GM15510 (cell line): Measurements from ENCODE around the gene ENTPD6.

ENCODE experiments used
- POLR2A ChIP-seq: IDR thresholded peaks from 3 replicates; pipeline ENCODE4 v1.6.1; 2011; ENCODE audit warnings: borderline replicate concordance; ENCODE audit not compliant: insufficient read length; ENCODE audit errors: extremely low read depth

ENTPD6 gene

DNA sequence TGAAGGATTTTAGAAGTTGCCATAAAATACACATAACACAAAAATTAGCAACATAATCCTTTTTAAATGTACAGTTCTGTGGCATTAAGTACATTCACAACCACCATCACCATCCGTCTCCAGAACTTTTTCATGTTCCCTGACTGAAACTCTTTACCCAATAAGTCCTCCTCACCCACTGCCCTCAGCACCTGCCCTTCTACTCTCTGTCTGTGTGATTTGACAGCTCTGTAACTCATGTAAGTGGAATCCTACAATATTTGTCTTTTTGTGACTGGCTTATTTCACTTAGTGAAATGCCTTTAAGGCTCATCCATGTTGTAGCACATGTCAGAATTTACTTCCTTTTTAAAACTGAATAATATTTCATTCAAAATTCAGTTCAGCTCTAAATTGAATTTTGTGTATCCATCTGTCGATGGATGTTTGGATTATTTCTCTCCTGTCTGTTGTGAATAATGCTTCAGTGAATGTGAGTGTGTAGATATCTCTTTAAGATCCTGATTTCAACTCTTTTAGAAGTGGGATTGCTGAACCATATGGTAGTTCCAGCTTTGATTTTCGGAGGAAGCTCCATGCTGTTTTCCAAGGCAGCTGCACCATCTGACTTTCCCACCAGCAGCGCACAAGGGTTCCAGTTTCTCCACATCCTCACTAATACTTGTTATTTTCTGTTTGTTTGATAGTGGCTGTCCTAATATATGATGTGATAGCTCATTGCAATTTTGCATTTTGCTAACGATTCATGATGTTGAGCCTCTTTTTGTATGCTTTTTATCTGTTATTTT, 4.2 kb downstream of the ENTPD6 start:
- TF ChIP-seq POLR2A, result no peak

DNA sequence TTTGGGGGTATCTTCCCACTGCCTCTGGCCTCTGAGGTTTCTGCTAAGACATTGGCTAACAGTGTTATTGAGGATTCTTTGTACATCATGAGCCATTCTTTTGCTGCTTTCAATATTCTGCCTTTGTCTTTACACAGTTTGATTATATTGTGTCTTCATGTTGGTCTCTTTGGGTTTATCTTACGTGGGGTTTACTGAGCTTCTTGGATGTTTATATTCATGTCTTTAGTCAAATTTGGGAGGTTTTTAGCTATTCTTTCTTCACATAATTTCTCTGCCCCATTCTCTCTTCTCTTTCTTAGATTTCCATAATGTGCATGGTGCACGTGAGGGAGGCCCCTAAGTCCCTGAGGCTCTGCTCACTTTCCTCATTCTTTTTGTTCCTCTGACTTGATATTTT, 7.6 kb downstream of the ENTPD6 start:
- no peak for TF ChIP-seq POLR2A

DNA sequence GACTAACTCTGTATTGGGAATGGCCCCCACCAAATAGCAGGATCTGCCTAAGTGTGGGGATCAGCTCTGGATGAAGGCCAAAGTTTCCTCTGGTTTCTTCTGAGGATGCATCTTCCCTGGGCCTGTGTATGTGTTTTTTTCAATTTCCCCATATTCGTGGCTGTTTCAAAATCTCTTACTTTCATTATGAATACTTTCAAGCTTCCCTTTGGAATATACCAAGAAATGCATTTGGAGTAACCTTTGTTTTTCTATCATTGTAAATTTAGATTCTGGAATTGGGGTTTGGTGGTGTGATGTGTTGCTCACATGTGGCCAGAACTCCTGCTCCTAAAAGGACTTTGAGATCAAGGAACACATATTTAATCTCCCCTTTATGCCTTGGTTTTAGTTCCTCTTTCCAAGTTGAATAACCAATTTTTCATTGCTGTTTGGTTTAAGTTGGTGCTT, 8.4 kb downstream of the ENTPD6 start:
- no peak for TF ChIP-seq POLR2A

DNA sequence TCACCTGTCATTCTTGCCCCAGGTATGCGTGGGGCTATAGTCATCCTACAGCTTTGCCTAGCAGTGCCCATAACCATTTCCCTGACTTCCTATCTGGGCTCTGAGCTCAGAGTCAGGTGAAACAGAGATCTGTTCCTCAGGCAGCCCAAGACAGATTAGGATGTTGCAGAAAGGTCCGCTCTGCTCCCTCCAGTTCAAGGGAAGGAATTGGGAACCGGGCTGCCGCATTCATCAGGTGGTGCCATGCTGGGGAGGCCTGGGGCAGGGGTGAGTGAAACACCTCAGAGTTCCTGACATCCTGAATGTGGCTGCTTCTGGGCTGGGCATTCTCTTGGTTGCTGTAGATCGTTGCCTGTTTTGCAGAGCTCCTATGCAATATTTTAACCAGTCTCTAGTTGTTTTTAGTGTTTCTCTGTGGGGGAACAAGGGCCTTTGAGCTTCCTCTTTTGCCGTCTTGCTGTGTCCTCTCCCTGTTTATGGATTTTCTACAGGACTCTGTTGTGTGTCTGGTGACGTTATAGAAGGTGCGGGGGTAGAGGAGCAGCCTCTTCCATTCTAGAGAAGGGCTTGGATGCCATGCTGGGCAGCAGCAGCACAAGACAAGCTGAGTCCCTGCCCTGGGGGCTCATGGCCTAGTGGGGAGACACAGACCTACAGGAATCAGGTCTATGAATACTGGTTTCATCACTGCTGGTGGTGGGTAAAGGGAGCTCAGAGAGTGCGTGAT, 9.2 kb downstream of the ENTPD6 start:
- TF ChIP-seq POLR2A, result no peak

DNA sequence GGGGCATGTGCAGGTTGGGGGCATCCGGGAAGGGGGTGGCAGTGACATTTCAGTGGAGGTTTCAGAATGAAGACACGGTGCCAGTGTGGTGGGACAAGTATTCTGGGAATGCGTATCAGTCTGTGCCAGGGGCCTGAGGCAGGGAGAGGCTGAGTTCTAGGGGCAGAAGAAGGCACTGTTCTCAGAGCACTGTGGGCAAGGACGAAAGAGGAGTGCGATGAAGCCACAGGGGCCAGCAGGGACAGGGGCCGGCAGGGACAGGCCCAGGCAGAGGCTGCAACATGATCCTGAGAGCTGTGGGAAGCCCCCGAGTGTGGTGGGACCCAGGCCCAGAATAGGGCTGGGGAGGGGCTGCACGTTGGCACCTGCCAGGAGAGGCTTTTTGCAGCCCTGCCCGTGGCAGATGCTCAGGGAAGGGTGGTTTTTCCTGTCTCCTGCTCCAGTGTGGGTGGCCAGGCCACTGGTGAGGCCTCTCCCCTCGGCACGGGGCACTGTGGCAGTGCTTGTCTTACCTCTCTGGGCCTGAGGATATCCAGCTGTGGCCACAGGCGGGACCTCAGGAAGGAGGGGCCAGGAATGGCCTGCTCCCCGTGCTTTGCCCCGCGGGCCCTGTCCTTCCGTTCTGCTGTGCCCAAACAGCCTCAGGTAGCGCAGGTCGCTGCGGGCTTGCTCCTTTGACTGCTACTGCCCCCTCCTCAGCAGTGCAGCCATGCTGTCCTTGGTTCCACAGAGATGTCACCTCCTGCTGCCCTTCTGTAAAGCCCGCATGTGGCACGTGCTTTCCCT, 10.0 kb downstream of the ENTPD6 start:
- TF ChIP-seq POLR2A, result no peak

DNA sequence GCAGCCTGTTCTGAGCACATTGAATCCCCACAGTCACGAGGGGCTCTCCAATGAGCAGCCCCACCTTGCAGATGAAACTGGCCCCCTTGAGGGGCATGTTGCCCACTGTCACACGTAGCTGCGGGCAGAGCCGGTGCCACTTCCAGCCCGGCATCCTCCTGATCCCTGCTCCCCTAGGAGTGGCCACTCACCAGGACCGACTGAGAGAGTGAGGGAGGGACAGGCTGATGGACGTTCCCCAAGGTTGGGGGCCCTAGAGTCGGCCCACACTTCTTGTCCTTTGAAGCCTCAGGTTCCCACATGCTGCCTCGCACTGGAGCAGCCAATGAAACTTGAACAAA, 10.5 kb downstream of the ENTPD6 start:
- TF ChIP-seq POLR2A, result no peak

DNA sequence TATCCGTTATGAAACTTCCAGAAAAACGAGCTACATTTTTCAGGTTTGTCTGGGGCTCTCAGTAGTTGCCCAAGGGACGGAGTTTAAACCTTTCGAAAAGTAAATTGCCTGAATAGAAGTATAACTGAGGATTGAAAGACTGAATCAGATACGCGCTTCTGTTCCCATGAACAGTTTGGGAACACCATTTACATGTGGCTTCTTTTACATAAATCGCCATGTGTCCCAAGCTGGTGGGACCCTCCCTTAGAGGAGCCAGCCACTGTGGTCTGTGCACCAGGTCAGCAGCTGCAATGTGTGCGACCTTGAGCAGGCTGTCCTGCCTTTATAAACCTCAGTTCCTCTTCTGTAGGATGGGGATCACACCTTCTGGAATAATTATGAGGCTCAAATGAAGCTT, 11.0 kb downstream of the ENTPD6 start:
- no peak for TF ChIP-seq POLR2A

DNA sequence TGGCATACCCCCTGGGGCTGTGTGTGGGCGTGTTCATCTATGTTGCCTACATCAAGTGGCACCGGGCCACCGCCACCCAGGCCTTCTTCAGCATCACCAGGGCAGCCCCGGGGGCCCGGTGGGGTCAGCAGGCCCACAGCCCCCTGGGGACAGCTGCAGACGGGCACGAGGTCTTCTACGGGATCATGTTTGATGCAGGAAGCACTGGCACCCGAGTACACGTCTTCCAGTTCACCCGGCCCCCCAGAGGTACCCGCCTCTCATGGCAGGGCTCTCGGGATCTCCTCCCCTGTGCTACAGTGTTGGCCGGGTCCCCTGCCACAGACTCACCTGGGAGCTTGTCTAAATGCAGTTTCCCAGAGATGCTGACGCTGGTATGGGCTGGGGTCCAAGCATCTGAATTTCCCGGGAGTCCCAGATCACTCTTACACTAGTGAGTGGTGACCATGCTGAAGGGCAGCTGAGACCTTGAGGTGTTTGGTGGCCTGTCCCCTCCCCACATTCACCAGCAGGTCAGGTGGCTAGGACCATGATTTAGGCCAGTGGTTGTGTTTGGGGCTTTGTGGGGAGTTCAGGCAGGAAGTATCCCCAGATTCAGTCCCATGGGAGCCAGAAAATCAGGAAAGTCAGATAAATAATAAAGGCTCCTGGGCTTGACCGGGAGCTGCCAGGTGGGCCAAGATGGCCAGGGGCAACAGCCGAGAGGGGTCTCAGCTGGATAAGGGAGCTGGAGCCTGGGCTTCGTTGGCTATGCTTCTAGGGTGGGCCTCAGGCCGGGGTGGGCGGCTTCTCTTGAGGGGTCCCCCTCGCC, 11.8 kb downstream of the ENTPD6 start:
- no peak for TF ChIP-seq POLR2A

DNA sequence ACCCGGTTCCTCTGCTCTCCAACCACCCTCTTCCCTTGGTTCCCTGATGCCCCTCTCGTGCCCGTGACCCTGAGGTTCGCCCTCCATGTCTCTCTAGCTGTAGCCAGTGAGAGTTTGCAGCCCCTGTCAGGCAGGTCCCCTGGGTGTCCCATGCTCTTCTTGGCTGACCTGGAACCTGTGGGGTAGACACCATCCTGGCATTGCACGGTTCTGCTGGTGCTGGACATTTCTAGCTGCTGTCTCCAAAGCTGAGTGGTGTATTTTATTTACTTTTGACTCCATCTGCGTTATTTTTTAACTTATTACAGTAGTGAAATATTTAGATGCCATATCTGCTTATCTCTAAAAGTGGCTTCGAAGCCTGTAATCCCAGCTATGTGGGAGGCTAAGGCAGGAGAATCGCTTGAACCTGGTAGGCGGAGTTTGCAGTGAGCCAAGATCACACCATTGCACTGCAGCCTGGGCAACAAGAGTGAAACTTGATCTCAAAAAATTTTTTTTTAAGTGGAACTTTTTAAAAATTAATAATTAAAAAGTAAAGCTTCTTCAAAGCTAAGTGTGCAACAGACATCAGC, 12.5 kb downstream of the ENTPD6 start:
- TF ChIP-seq POLR2A, result no peak

DNA sequence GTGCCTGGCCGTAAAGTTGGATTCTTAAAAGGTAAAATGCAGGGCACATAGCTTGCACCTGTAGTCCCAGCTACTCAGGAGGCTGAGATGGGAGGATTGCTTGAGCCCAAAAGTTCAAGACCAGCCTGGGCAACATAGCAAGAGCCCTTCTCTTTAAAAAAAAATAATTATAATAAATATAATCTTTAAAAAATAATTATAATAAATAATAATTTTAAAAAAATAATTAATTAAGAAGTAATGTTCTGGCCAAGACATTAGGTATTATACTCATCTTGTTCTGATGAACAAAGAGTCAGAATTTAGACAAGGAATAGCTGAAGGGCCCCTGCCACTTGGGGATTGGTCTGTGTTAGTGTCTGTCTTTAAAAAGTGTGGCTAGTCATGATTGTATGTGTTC, 13.9 kb downstream of the ENTPD6 start:
- TF ChIP-seq POLR2A, result no peak

DNA sequence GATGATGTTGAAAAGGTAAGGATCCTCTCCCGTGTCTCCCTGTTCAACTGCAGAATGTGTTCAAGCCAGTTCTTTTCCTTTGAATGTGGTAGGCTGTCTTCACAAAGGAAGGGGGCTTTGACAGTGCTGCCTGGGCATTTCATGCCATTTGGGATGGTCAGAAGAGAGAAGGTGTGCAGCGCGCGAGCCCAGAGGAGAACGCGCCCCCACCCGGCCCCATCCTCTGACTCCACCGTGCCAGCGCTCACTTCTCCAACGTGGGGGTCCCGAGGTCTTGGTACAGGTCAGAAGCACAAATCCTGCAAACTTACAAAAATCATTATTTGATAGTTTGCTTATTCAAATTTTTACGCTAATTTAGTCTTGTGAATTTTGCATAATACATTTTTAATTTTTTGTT, 14.4 kb downstream of the ENTPD6 start:
- no peak for TF ChIP-seq POLR2A

DNA sequence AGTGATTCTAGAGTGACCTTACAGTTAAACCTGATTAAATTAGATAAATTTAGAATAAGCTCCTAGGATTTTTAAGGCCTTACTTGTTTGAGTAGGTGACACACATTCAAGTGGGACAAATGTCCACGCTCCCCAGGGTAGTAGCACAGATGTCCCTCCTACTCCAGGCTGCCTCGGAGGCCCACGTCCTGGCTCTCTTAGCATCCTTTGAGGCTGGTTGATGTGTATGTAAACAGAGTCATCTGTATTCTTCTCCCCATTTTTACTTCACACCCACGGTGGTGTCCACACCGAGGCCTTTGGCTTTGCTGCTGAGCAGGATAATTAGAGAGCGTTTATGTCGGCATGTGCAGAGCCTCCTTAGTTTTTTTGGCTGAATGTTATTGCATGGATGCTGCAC, 15.8 kb downstream of the ENTPD6 start:
- no peak for TF ChIP-seq POLR2A

DNA sequence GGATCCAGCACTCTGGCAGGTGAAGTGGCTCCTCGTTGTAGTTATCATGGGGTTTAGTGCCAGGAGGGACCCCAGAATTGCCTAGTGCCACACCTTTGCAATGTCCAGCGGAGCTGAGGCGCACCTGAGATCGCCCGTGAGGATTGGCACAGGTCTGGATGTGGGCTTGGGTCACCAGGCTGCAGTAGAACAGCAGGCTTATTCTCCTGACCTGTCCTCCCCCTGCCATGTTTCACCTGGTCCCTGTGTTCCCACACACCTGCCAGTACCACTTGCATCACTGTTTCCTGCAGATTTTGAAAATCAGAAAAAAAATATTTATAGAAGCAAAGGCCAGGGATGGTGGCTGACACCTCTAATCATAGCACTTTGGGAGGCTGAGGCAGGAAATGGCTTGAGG, 16.7 kb downstream of the ENTPD6 start:
- no peak for TF ChIP-seq POLR2A
